Lower leg skin (tissue), 3 donors: ENCODE data around the gene DOCK1.

ENCODE experiments used
- POLR2A ChIP-seq, 2 donors: fragments of 450-650 bp; IDR thresholded peaks; one replicate each; pipeline ENCODE4 v1.6.1; 2016 to 2017; ENCODE audit warnings: antibody characterized with exemption in 2 of 2, mild to moderate bottlenecking in 1 of 2, moderate library complexity in 1 of 2
- TF ChIP-seq, protein P1 (sequence below), 3 donors: fragments of 450-650 bp; IDR thresholded peaks; one replicate each; pipeline ENCODE4 v1.5.1; 2016; ENCODE audit warnings: antibody characterized with exemption in 3 of 3, mild to moderate bottlenecking in 3 of 3, moderate library complexity in 2 of 3

GRCh38 chr10:127069436-127069835, 164.2 kb downstream of the DOCK1 start:
- no peak for TF ChIP-seq POLR2A (IDR thresholded peaks at IDR 0.05)
- TF ChIP-seq, protein P1, sequence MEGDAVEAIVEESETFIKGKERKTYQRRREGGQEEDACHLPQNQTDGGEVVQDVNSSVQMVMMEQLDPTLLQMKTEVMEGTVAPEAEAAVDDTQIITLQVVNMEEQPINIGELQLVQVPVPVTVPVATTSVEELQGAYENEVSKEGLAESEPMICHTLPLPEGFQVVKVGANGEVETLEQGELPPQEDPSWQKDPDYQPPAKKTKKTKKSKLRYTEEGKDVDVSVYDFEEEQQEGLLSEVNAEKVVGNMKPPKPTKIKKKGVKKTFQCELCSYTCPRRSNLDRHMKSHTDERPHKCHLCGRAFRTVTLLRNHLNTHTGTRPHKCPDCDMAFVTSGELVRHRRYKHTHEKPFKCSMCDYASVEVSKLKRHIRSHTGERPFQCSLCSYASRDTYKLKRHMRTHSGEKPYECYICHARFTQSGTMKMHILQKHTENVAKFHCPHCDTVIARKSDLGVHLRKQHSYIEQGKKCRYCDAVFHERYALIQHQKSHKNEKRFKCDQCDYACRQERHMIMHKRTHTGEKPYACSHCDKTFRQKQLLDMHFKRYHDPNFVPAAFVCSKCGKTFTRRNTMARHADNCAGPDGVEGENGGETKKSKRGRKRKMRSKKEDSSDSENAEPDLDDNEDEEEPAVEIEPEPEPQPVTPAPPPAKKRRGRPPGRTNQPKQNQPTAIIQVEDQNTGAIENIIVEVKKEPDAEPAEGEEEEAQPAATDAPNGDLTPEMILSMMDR (IDR thresholded peaks at IDR 0.05), result no peak
